GM12878 (cell line): ENCODE results near the gene MAPK9. TPM values are rescaled to one million over a fixed set of nuclear protein-coding genes. Genes with fewer than 3 reads are reported as not detected.

ENCODE experiments used
- ATAC-seq: fragments of 200-7000 bp; cut with Tn5 transposase; 3 replicates; pipeline ENCODE4 v1.9.1; 2020; ENCODE audit warnings: mild to moderate bottlenecking, moderate library complexity
- BruUV-seq: library from RNA; stranded (reverse); fragments of 400-500 nt; replicated peaks from 2 replicates; lab custom pipeline; 2021; lab: Mats Ljungman, UMichigan
- CTCF ChIA-PET: fragments of 300-600 bp; sonication (Branson Sonifier 250); formaldehyde crosslinking; extraction: SDS; loops from one replicate; lab custom pipeline; 2021; ENCODE audit warnings: inconsistent platforms; lab: Yijun Ruan, JAX
- POLR2A ChIA-PET: fragments of 350-600 bp; formaldehyde crosslinking; extraction: SDS; loops from one replicate; lab custom pipeline; 2021; ENCODE audit warnings: inconsistent platforms; lab: Charles Lee
- RAD21 ChIA-PET: fragments of 300-600 bp; sonication (Branson Sonifier 250); formaldehyde crosslinking; loops from one replicate; lab custom pipeline; 2023; ENCODE audit warnings: antibody characterized with exemption; ENCODE audit not compliant: unreplicated experiment; lab: Charles Lee
- SMC1A ChIA-PET: fragments of 300-600 bp; sonication (Branson Sonifier 250); formaldehyde crosslinking; loops from one replicate; lab custom pipeline; 2023; ENCODE audit not compliant: unreplicated experiment, uncharacterized antibody; lab: Charles Lee
- DNase-seq: peaks from one replicate; pipeline ENCODE4 v3.0.0-alpha.2; 2011; ENCODE audit warnings: low read depth, low spot score
- FAIRE-seq: peaks from 3 replicates; lab custom pipeline; 2011; peaks lifted over from hg19 to GRCh38; lab: Jason Lieb, UNC
- H2AFZ ChIP-seq: 2 replicates; pipeline ENCODE4 v1.6.0; 2011; ENCODE audit warnings: low read depth, low read length, control low read depth; ENCODE audit not compliant: control insufficient read depth
- H3K27ac ChIP-seq: 2 replicates; pipeline ENCODE4 v1.5.1; 2011; ENCODE audit warnings: control low read depth; ENCODE audit not compliant: control insufficient read depth, insufficient read depth
- H3K27me3 ChIP-seq, 2 experiments: replicated peaks in 1 of 2; 2 replicates each; pipeline versions ENCODE4 v1.6.0 to v1.6.1; 2011; ENCODE audit warnings: low read length in 1 of 2; ENCODE audit not compliant: control insufficient read depth in 2 of 2, insufficient read depth in 2 of 2
- H3K36me3 ChIP-seq, 2 experiments: 2 replicates each; pipeline ENCODE4 v1.5.1; 2011; ENCODE audit warnings: low read length in 1 of 2; ENCODE audit not compliant: control insufficient read depth in 2 of 2, insufficient read depth in 2 of 2
- H3K4me1 ChIP-seq: 2 replicates; pipeline ENCODE4 v1.6.1; 2011; ENCODE audit warnings: mild to moderate bottlenecking, low read length, moderate library complexity, mixed read lengths; ENCODE audit not compliant: control insufficient read depth, insufficient read depth
- H3K4me2 ChIP-seq: 2 replicates; pipeline ENCODE4 v1.6.0; 2011; ENCODE audit warnings: control low read depth; ENCODE audit not compliant: control insufficient read depth, insufficient read depth
- H3K4me3 ChIP-seq: fragments of 200-600 bp; sonication (generic); 2 replicates; pipeline ENCODE4 v1.5.1; 2016
- H3K79me2 ChIP-seq: 2 replicates; pipeline ENCODE4 v1.6.0; 2011; ENCODE audit warnings: low read length; ENCODE audit not compliant: control insufficient read depth, insufficient read depth
- H3K9ac ChIP-seq: 2 replicates; pipeline ENCODE4 v1.8.0; 2011; ENCODE audit warnings: low read length, control low read depth, mixed read lengths; ENCODE audit not compliant: control insufficient read depth, insufficient read depth
- H3K9me3 ChIP-seq: replicated peaks from 3 replicates; pipeline ENCODE4 v1.5.1; 2011; ENCODE audit warnings: mild to moderate bottlenecking, low read length; ENCODE audit not compliant: control insufficient read depth, insufficient read depth
- H4K20me1 ChIP-seq: 2 replicates; pipeline ENCODE4 v1.6.0; 2011; ENCODE audit not compliant: control insufficient read depth, insufficient read depth
- ASH2L ChIP-seq: fragments of 300-600, 200-600 bp; sonication (generic); IDR thresholded peaks from 2 replicates; pipeline ENCODE4 v1.6.1; 2017; ENCODE audit warnings: low read depth, mild to moderate bottlenecking, borderline replicate concordance
- BHLHE40 ChIP-seq, 2 experiments: fragments of 450-650 bp in 1 of 2; IDR thresholded peaks; 2 replicates each; pipeline ENCODE4 v1.6.1; 2011 to 2017; ENCODE audit warnings: low read depth in 2 of 2, borderline replicate concordance in 1 of 2, improper control_type of control experiment in 1 of 2, low read length in 1 of 2, mild to moderate bottlenecking in 1 of 2
- CBFB ChIP-seq: IDR thresholded peaks from 2 replicates; pipeline ENCODE4 v1.6.1; 2016; ENCODE audit warnings: antibody characterized with exemption, low read depth
- EGR1 ChIP-seq, 2 experiments: IDR thresholded peaks; 1 replicate in 1 of 2; 2 replicates in 1 of 2; pipeline ENCODE4 v1.6.1; 2011 to 2012; ENCODE audit warnings: low read depth in 2 of 2, low read length in 2 of 2, borderline replicate concordance in 1 of 2, mild to moderate bottlenecking in 1 of 2, moderate library complexity in 1 of 2
- HCFC1 ChIP-seq: fragments of 150-350 bp; IDR thresholded peaks from 2 replicates; pipeline ENCODE4 v1.6.1; 2014; ENCODE audit warnings: low read length
- HSF1 ChIP-seq: fragments of 150-350 bp; IDR thresholded peaks from 2 replicates; pipeline ENCODE4 v1.6.1; 2014; ENCODE audit warnings: mild to moderate bottlenecking, low read depth, low read length
- JUND ChIP-seq: IDR thresholded peaks from 2 replicates; pipeline ENCODE4 v1.6.1; 2012; ENCODE audit warnings: low read depth, mild to moderate bottlenecking, low read length, improper control_type of control experiment, moderate library complexity
- NFYB ChIP-seq: IDR thresholded peaks from 2 replicates; pipeline ENCODE4 v1.6.1; 2011; ENCODE audit warnings: low read depth, mild to moderate bottlenecking, low read length, improper control_type of control experiment, moderate library complexity; ENCODE audit not compliant: insufficient read depth
- POU2F2 ChIP-seq: IDR thresholded peaks from 3 replicates; pipeline ENCODE4 v1.6.1; 2011; ENCODE audit warnings: low read depth, mild to moderate bottlenecking, low read length, borderline replicate concordance
- RAD21 ChIP-seq: IDR thresholded peaks from 2 replicates; pipeline ENCODE4 v1.6.1; 2011; ENCODE audit warnings: mild to moderate bottlenecking, low read depth, low read length, moderate library complexity; ENCODE audit not compliant: insufficient read depth
- RAD51 ChIP-seq: fragments of 450-650 bp; IDR thresholded peaks from 2 replicates; pipeline ENCODE4 v1.6.1; 2016; ENCODE audit warnings: moderate library complexity, mild to moderate bottlenecking, inconsistent platforms
- RFX5 ChIP-seq: IDR thresholded peaks from 2 replicates; pipeline ENCODE4 v1.6.1; 2011; ENCODE audit warnings: low read depth, low read length, improper control_type of control experiment
- SMC3 ChIP-seq: IDR thresholded peaks from 2 replicates; pipeline ENCODE4 v1.6.1; 2011; ENCODE audit warnings: low read length, improper control_type of control experiment, borderline replicate concordance
- SUPT20H ChIP-seq: IDR thresholded peaks from 2 replicates; pipeline ENCODE4 v1.6.1; 2011; ENCODE audit warnings: low read depth, mild to moderate bottlenecking, low read length, moderate library complexity, borderline replicate concordance; ENCODE audit not compliant: control insufficient read depth
- TAF1 ChIP-seq: IDR thresholded peaks from 2 replicates; pipeline ENCODE4 v1.6.1; 2011; ENCODE audit warnings: mild to moderate bottlenecking, low read depth, low read length, borderline replicate concordance
- ZBTB4 ChIP-seq: fragments of 450-650 bp; formaldehyde crosslinking; IDR thresholded peaks from 2 replicates; pipeline ENCODE4 v1.4.0; 2022; ENCODE audit warnings: mild to moderate bottlenecking, moderate library complexity
- ZNF207 ChIP-seq: fragments of 450-650 bp; IDR thresholded peaks from 2 replicates; pipeline ENCODE4 v1.6.1; 2014; ENCODE audit warnings: antibody characterized with exemption, mild to moderate bottlenecking, borderline replicate concordance
- ZNF217 ChIP-seq: fragments of 450-650 bp; IDR thresholded peaks from 2 replicates; pipeline ENCODE4 v1.6.1; 2017; ENCODE audit warnings: antibody characterized with exemption, mild to moderate bottlenecking
- ZNF24 ChIP-seq: fragments of 450-650 bp; IDR thresholded peaks from 2 replicates; pipeline ENCODE4 v1.6.1; 2017; ENCODE audit warnings: antibody characterized with exemption, mild to moderate bottlenecking
- WGBS: methylation state at CpG from one replicate; pipeline ENCODE4 v1.1.6; 2016; ENCODE audit warnings: low lambda C conversion rate; ENCODE audit not compliant: insufficient replicate concordance, insufficient coverage; ENCODE audit errors: missing lambda C conversion rate; 5-methylcytosine and 5-hydroxymethylcytosine counted together
- in situ Hi-C: fragments of 300-500 bp; cut with MboI; formaldehyde crosslinking; loops from 9 replicates; pipeline ENCODE4 v1.14.3; 2018; ENCODE audit warnings: mixed read lengths
- intact Hi-C: fragments of 100-400 bp; cut with micrococcal nuclease; formaldehyde crosslinking; loops from one replicate; pipeline ENCODE4 v1.14.2; 2022; ENCODE audit not compliant: unreplicated experiment
- polyA plus RNA-seq, 11 experiments: library from polyadenylated mRNA; depleted of rRNA in 4 of 11; unstranded in 6 of 11; stranded (reverse) in 5 of 11; fragments of >200 nt; fragmentation: Nextera tagmentation in 4 of 11; fragmentation: Illumina TruSeq in 1 of 11; extraction: Ambion mirVana in 4 of 11; extraction: Trizol in 1 of 11; gene quantifications; 1 replicate in 1 of 11; 2 replicates in 10 of 11; pipeline versions ENCODE4 v1.2.1 to v1.2.3, GENCODE V29; 2011 to 2016; ENCODE audit warnings: inconsistent platforms in 2 of 11, missing spikeins in 2 of 11, low read depth in 1 of 11
- total RNA-seq, 4 experiments: library from RNA; depleted of rRNA in 3 of 4; stranded (reverse); fragments of >200 nt in 3 of 4; fragmentation: Illumina TruSeq in 1 of 4; extraction: Trizol in 1 of 4; gene quantifications; 2 replicates each; pipeline versions ENCODE4 v1.2.1 to v1.2.3, GENCODE V29; 2013 to 2021
- TF ChIP-seq, protein P1 (sequence below): IDR thresholded peaks from 2 replicates; pipeline ENCODE4 v1.6.1; 2012; ENCODE audit warnings: low read length, inconsistent platforms

The MAPK9 gene
- total and polyA plus RNA-seq, 10 of the 15 experiments (the other 5 are each of a cell fraction or from before 2014, with no cell fraction given) = 2.1 to 52.9 (median 21.7) TPM

DNA sequence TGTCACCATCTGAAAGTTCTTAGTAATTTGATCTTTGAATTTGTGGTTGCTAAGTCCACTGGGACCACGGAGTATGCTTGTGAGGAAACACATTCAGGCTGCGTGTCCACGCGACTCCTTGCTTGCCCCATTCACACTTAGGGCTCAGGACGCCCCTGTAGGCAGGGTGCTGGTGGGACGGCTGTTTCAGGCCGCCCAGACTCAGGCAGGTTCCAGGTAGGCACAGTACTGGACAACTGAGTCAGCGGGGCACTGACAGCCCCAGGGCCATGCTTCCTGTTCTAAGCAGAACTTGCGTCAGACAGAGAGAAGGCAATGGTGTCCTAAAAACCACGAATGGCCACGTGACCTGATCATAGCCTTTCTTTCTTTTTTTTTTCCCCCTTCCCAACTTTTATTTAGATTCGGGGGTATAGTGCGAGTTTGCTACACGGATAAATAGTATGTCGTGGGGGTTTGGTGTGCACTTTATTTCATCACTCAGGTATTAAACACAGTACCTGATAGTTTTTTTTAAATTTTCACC lies 75.2 kb downstream of the MAPK9 start:
- Histone ChIP-seq H3K36me3 (no peaks in the 10 kb centered on the region), H3K27ac (no peak overlapping the region), H2AFZ (no peak overlapping the region), H3K9me3 (no peaks in the 10 kb centered on the region), H3K4me3 (no peak overlapping the region), H3K4me1 (no peaks in the 10 kb centered on the region), H3K79me2 (no peaks in the 10 kb centered on the region), H3K9ac (no peak overlapping the region), H4K20me1 (no peaks in the 10 kb centered on the region), H3K4me2 (no peak overlapping the region), H3K27me3 (no peaks in the 10 kb centered on the region)
- SMC1A ChIA-PET = no interaction called here
- TF ChIP-seq RFX5 (no peak), ZBTB4 (CRISPR knock-in tag) (no peak), JUND (no peak), NFYB (no peak), HCFC1 (no peak), EGR1 (IDR thresholded peaks at IDR 0.05; ENCODE audit: borderline replicate concordance in 1 of 2, low read depth in 2 of 2, low read length in 2 of 2) (no peak), BHLHE40 (IDR thresholded peaks at IDR 0.05; ENCODE audit: borderline replicate concordance in 1 of 2, low read depth in 2 of 2, low read length in 1 of 2) (no peak), SUPT20H (no peak), HSF1 (no peak), CBFB (no peak), RAD51 (no peak), ZNF207 (no peak), ASH2L (no peak), RAD21 (no peak), ZNF24 (no peak), POU2F2 (no peak), TAF1 (no peak), SMC3 (no peak), ZNF217 (no peak)
- TF ChIP-seq, protein P1, sequence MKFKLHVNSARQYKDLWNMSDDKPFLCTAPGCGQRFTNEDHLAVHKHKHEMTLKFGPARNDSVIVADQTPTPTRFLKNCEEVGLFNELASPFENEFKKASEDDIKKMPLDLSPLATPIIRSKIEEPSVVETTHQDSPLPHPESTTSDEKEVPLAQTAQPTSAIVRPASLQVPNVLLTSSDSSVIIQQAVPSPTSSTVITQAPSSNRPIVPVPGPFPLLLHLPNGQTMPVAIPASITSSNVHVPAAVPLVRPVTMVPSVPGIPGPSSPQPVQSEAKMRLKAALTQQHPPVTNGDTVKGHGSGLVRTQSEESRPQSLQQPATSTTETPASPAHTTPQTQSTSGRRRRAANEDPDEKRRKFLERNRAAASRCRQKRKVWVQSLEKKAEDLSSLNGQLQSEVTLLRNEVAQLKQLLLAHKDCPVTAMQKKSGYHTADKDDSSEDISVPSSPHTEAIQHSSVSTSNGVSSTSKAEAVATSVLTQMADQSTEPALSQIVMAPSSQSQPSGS = no peak
- DNase-seq = no peak
- BruUV-seq = no TSS peak
- intact Hi-C loops (no loop called here), in situ Hi-C loops (no loop called here)
- CTCF ChIA-PET = no interaction called here
- POLR2A ChIA-PET = no interaction called here
- ATAC-seq = no peak
- RAD21 ChIA-PET = no interaction called here
- no peak for FAIRE-seq
- 59% methylated on average over 13 of the region's 15 CpGs for WGBS
